ENCODE measurements around the gene RBM20. TPM values are rescaled to one million over a fixed set of nuclear protein-coding genes. Genes with fewer than 3 reads are reported as not detected.

Gene RBM20
- polyA plus RNA-seq, 2 of the 4 experiments (the other 2 are of a cell fraction), result 1.5 to 1.8 TPM

- H3K4me1 ChIP-seq, result peaks cover 21% of the 10 kb centered on the region
- TF ChIP-seq HDAC2 (IDR thresholded peaks at IDR 0.05) (no peak), RAD21 (conservative IDR thresholded peaks at IDR 0.05 in 1 of 2, IDR thresholded peaks at IDR 0.05 in 1 of 2) (no peak)
- peak overlapping the region; percentile 13 to 75; a peak in 3 of 6 replicates for H3K27ac ChIP-seq
- ChIA-PET POLR2A (no interaction called here), CTCF (interaction anchor here (1.4 to 4.1 kb wide), 5 partner anchors 12 to 226 kb away, joined by 4 to 20 read pairs (median 5); partner anchors contain the start of gene RBM20)
- FAIRE-seq (no peak), ATAC-seq (no peak), DNase-seq (ENCODE audit: low read depth in 1 of 2, low spot score in 1 of 2) (no peak)
- WGBS (ENCODE audit: missing lambda C conversion rate), result 94% methylated on average over 3 of the region's 3 CpGs
- H3K4me3 ChIP-seq, result no peak overlapping the region
- H3K9me3 ChIP-seq, result no peaks in the 10 kb centered on the region; the same call in 2 of the 3 replicates
- no peak overlapping the region for H3K4me2 ChIP-seq
Measured at GRCh38 chr10:110666673-110667072, 22.5 kb downstream of the RBM20 start.

- DNase-seq (ENCODE audit: low read depth in 1 of 2, low spot score in 1 of 2) (no peak), FAIRE-seq (no peak)
Measured at GRCh38 chr10:110667620-110668343, 23.6 kb downstream of the RBM20 start.

GRCh38 chr10:110668443-110668842 is 24.3 kb downstream of the RBM20 start:
- Histone ChIP-seq H3K4me2 (no peak overlapping the region), H3K27ac (no peak overlapping the region), H3K4me1 (peaks cover 21% of the 10 kb centered on the region), H3K9me3 (no peaks in the 10 kb centered on the region; the same call in 2 of the 3 replicates), H3K4me3 (no peak overlapping the region)
- ChIA-PET CTCF (interaction anchor here (1.1 to 4.1 kb wide), 3 partner anchors 10 to 57 kb away, joined by 4 to 20 read pairs (median 5); no protein-coding TSS in a partner anchor), POLR2A (no interaction called here)
- DNase-seq (ENCODE audit: low read depth in 1 of 2, low spot score in 1 of 2) (no peak), ATAC-seq (no peak), FAIRE-seq (no peak)
- 78% methylated on average over 5 of the region's 5 CpGs for WGBS (ENCODE audit: missing lambda C conversion rate)
- TF ChIP-seq HMGXB4 (CRISPR knock-in tag; IDR thresholded peaks at IDR 0.05; ENCODE audit: borderline replicate concordance), result no peak
- TF ChIP-seq TP53 (CRISPR knock-in tag; IDR thresholded peaks at IDR 0.05), result no peak
- TF ChIP-seq POLR2AphosphoS2 (conservative IDR thresholded peaks at IDR 0.05; ENCODE audit: low read length), result no peak
- no peak for TF ChIP-seq PBX3 (IDR thresholded peaks at IDR 0.05)
- no peak for TF ChIP-seq CEBPB (IDR thresholded peaks at IDR 0.05)
- TF ChIP-seq JUN (IDR thresholded peaks at IDR 0.05), result no peak
- TF ChIP-seq CBX8 (IDR thresholded peaks at IDR 0.05), result no peak
- no peak for TF ChIP-seq NFE2L2 (conservative IDR thresholded peaks at IDR 0.05; ENCODE audit: low read length)
- TF ChIP-seq HOXB5 (CRISPR knock-in tag; IDR thresholded peaks at IDR 0.05), result no peak
- TF ChIP-seq BHLHE40 (IDR thresholded peaks at IDR 0.05; ENCODE audit: low read depth, low read length), result no peak

More at GRCh38 chr10:110667620-110668343, 23.6 kb downstream of the RBM20 start:
- Histone ChIP-seq H3K4me1 (peaks cover 21% of the 10 kb centered on the region), H3K27ac (peak overlapping the region in 1 of 2 experiments; percentile 75; a peak in 2 of 6 replicates), H3K4me2 (no peak overlapping the region), H3K4me3 (no peak overlapping the region), H3K9me3 (no peaks in the 10 kb centered on the region; the same call in 2 of the 3 replicates)
- POLR2A ChIA-PET, result no interaction called here
- no peak for ATAC-seq
- CTCF ChIA-PET, result interaction anchor here (1.4 to 4.1 kb wide), 3 partner anchors 10 to 225 kb away, joined by 4 to 20 read pairs (median 6); no protein-coding TSS in a partner anchor
- TF ChIP-seq NFE2L2 (conservative IDR thresholded peaks at IDR 0.05; ENCODE audit: low read length) (no peak), REST (IDR thresholded peaks at IDR 0.05) (no peak), TFCP2L1 (CRISPR knock-in tag; IDR thresholded peaks at IDR 0.05) (no peak), MAX (IDR thresholded peaks at IDR 0.05) (no peak), RFX5 (IDR thresholded peaks at IDR 0.05) (no peak), ELK1 (IDR thresholded peaks at IDR 0.05; ENCODE audit: low read depth, low read length) (no peak), HOXA7 (CRISPR knock-in tag; IDR thresholded peaks at IDR 0.05) (no peak), ZFP36 (IDR thresholded peaks at IDR 0.05; ENCODE audit: borderline replicate concordance, partially characterized antibody) (no peak), MAZ (IDR thresholded peaks at IDR 0.05; ENCODE audit: borderline replicate concordance, low read depth, low read length) (no peak), KDM5A (IDR thresholded peaks at IDR 0.05) (no peak), SMC3 (IDR thresholded peaks at IDR 0.05) (no peak), MAFK (IDR thresholded peaks at IDR 0.05; ENCODE audit: partially characterized antibody) (no peak)
- WGBS (ENCODE audit: missing lambda C conversion rate), result 85% methylated on average over 9 of the region's 9 CpGs

All from A549 (cell line).